Measurements from ENCODE around the gene SAP130. TPM values are rescaled to one million over a fixed set of nuclear protein-coding genes. Genes with fewer than 3 reads are reported as not detected.

Gene SAP130
- total and polyA plus RNA-seq, 2 of the 4 experiments (the other 2 are of a cell fraction) = 6.1 to 17.1 TPM

DNA sequence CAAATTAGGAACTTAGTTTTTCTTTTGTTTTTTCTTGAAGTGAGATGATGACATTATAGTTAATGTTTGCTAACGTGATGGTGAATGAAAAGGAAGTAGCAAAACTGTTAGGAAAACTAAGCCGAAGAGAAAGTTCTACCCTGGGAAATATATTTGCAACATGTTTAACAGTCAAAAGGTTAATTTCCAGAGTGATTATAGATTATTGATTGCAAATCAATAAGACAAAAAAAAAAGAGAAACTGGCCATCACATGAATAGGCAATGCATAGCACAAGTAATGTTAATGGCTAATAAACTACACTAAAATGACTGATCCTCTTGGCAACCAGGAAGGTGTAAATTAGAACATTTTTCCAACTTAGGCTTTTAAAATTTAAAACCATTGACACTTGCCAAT lies 116.1 kb downstream of the SAP130 start:
- H3K4me2 ChIP-seq (ENCODE audit: low read depth, low read length) = no peak overlapping the region
- H3K56ac ChIP-seq (ENCODE audit: extremely low read depth, insufficient read depth, low read length) = no peak overlapping the region
- no peak overlapping the region for H3K14ac ChIP-seq (replicated peaks; ENCODE audit: low read depth, low read length)
- BruUV-seq (replicated peaks) = no TSS peak
- dilution Hi-C loops (cut with HindIII; ENCODE audit: low sequenced_read_pairs, unreplicated experiment) = no loop called here
- no peak overlapping the region for H2AK9ac ChIP-seq (replicated peaks; ENCODE audit: low read depth, low read length, poor library complexity)
- no peak overlapping the region for H3K4ac ChIP-seq (ENCODE audit: low read depth, low read length)
- no peaks in the 10 kb centered on the region for H3K36me3 ChIP-seq (ENCODE audit: control insufficient read depth, insufficient read depth, low read length)
- intact Hi-C loops (cut with micrococcal nuclease) = no loop called here
- no peaks in the 10 kb centered on the region for H3K4me1 ChIP-seq (ENCODE audit: control insufficient read depth, insufficient read depth, low read length)
- in situ Hi-C loops (cut with MboI; ENCODE audit: low sequenced_read_pairs) = no loop called here
- no peak overlapping the region for H3K9ac ChIP-seq (ENCODE audit: low read depth, low read length)
- no peak overlapping the region for H3K23ac ChIP-seq (ENCODE audit: low read depth, low read length)
- no peaks in the 10 kb centered on the region for H3K9me1 ChIP-seq (ENCODE audit: insufficient read depth, low read length)
- no peaks in the 10 kb centered on the region for H4K20me1 ChIP-seq (ENCODE audit: insufficient read depth, low read length)
- ChIA-PET POLR2A (ENCODE audit: unreplicated experiment) (no interaction called here), CTCF (no interaction called here)
- no peaks in the 10 kb centered on the region for H3K9me3 ChIP-seq (ENCODE audit: control insufficient read depth, insufficient read depth, low read length)
- H3K4me3 ChIP-seq (ENCODE audit: insufficient read depth, low read depth, low read length) = no peak overlapping the region
- H4K5ac ChIP-seq (ENCODE audit: low read depth, low read length) = no peak overlapping the region
- H4K8ac ChIP-seq (ENCODE audit: low read depth in 2 of 2, low read length in 2 of 2) = no peak overlapping the region
- H2AK5ac ChIP-seq (ENCODE audit: low read depth, low read length) = no peak overlapping the region
- no peak overlapping the region for H2BK20ac ChIP-seq (ENCODE audit: low read depth, low read length)
- no peaks in the 10 kb centered on the region for H3K79me1 ChIP-seq (ENCODE audit: low read depth in 1 of 2, low read length in 2 of 2)
- no peak overlapping the region for H3K18ac ChIP-seq (ENCODE audit: low read depth, low read length)
- no peak overlapping the region for H2BK120ac ChIP-seq (ENCODE audit: low read depth, low read length)
- H3K27ac ChIP-seq (ENCODE audit: insufficient read depth, low read length) = no peak overlapping the region
- H2BK15ac ChIP-seq (ENCODE audit: low read depth, low read length) = no peak overlapping the region
- no peaks in the 10 kb centered on the region; the same call in 1 of the 2 replicates for H3K27me3 ChIP-seq (ENCODE audit: control insufficient read depth, insufficient read depth, low read length)
- ATAC-seq (ENCODE audit: low read depth) (no peak), DNase-seq (no peak)
- H4K91ac ChIP-seq (ENCODE audit: insufficient read depth, low read depth, low read length) = no peak overlapping the region
- H2AFZ ChIP-seq (replicated peaks; ENCODE audit: low read length, poor library complexity) = no peak overlapping the region
- TF ChIP-seq, protein P1, sequence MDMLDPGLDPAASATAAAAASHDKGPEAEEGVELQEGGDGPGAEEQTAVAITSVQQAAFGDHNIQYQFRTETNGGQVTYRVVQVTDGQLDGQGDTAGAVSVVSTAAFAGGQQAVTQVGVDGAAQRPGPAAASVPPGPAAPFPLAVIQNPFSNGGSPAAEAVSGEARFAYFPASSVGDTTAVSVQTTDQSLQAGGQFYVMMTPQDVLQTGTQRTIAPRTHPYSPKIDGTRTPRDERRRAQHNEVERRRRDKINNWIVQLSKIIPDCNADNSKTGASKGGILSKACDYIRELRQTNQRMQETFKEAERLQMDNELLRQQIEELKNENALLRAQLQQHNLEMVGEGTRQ (IDR thresholded peaks at IDR 0.05; ENCODE audit: low read depth, low read length) = no peak
- TF ChIP-seq FOS (IDR thresholded peaks at IDR 0.05; ENCODE audit: low read depth, low read length) (no peak), RFX5 (IDR thresholded peaks at IDR 0.05; ENCODE audit: low read depth, low read length) (no peak), RAD21 (IDR thresholded peaks at IDR 0.05; ENCODE audit: low read length) (no peak), CEBPB (IDR thresholded peaks at IDR 0.05; ENCODE audit: low read depth, low read length) (no peak), SMC3 (IDR thresholded peaks at IDR 0.05; ENCODE audit: low read depth, low read length) (no peak), RCOR1 (IDR thresholded peaks at IDR 0.05; ENCODE audit: insufficient replicate concordance, low read length) (no peak), CHD1 (IDR thresholded peaks at IDR 0.05; ENCODE audit: low read depth, low read length) (no peak), MAFK (IDR thresholded peaks at IDR 0.05; ENCODE audit: low read depth, low read length) (no peak), BHLHE40 (IDR thresholded peaks at IDR 0.05; ENCODE audit: low read depth, low read length) (no peak), POLR2A (IDR thresholded peaks at IDR 0.05; ENCODE audit: low read depth, low read length) (no peak), NFE2L2 (IDR thresholded peaks at IDR 0.05; ENCODE audit: low read depth, low read length) (no peak), MXI1 (IDR thresholded peaks at IDR 0.05; ENCODE audit: borderline replicate concordance, low read depth, low read length) (no peak)
- TF ChIP-seq, protein P2, sequence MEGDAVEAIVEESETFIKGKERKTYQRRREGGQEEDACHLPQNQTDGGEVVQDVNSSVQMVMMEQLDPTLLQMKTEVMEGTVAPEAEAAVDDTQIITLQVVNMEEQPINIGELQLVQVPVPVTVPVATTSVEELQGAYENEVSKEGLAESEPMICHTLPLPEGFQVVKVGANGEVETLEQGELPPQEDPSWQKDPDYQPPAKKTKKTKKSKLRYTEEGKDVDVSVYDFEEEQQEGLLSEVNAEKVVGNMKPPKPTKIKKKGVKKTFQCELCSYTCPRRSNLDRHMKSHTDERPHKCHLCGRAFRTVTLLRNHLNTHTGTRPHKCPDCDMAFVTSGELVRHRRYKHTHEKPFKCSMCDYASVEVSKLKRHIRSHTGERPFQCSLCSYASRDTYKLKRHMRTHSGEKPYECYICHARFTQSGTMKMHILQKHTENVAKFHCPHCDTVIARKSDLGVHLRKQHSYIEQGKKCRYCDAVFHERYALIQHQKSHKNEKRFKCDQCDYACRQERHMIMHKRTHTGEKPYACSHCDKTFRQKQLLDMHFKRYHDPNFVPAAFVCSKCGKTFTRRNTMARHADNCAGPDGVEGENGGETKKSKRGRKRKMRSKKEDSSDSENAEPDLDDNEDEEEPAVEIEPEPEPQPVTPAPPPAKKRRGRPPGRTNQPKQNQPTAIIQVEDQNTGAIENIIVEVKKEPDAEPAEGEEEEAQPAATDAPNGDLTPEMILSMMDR (conservative IDR thresholded peaks at IDR 0.05; ENCODE audit: low read depth, low read length) = no peak
- TF ChIP-seq, protein P3, sequence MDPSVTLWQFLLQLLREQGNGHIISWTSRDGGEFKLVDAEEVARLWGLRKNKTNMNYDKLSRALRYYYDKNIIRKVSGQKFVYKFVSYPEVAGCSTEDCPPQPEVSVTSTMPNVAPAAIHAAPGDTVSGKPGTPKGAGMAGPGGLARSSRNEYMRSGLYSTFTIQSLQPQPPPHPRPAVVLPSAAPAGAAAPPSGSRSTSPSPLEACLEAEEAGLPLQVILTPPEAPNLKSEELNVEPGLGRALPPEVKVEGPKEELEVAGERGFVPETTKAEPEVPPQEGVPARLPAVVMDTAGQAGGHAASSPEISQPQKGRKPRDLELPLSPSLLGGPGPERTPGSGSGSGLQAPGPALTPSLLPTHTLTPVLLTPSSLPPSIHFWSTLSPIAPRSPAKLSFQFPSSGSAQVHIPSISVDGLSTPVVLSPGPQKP (IDR thresholded peaks at IDR 0.05; ENCODE audit: borderline replicate concordance, low read depth, low read length) = no peak
- no CpG with 5 or more reads among the region's 2 CpGs for WGBS, 2 experiments (ENCODE audit: extremely low coverage in 2 of 2, insufficient read length in 1 of 2)
- no peak overlapping the region for H2BK5ac ChIP-seq (ENCODE audit: low read depth, low read length, poor library complexity, severe bottlenecking)

All from IMR-90 (cell line).